Progenitor cell of endocrine pancreas (in vitro differentiated cells): ENCODE results near the gene ABHD16B. TPM values are rescaled to one million over a fixed set of nuclear protein-coding genes. Genes with fewer than 3 reads are reported as not detected.

Experiments
- DNase-seq: peaks from one replicate; pipeline ENCODE4 v3.0.0; 2021; ENCODE audit warnings: low spot score; ENCODE audit not compliant: unreplicated experiment
- H3K27ac Mint-ChIP-seq: 2 replicates; pipeline ENCODE4 v1.8.0; 2021; ENCODE audit warnings: mild to moderate bottlenecking, moderate library complexity, mixed read lengths
- H3K27me3 Mint-ChIP-seq: 2 replicates; pipeline ENCODE4 v1.8.0; 2021; ENCODE audit warnings: mixed read lengths
- H3K36me3 Mint-ChIP-seq: 2 replicates; pipeline ENCODE4 v1.8.0; 2022; ENCODE audit warnings: mixed read lengths; ENCODE audit not compliant: insufficient read depth
- H3K4me1 Mint-ChIP-seq: 2 replicates; pipeline ENCODE4 v1.8.0; 2021; ENCODE audit warnings: low read depth, mixed read lengths
- H3K4me3 Mint-ChIP-seq: 2 replicates; pipeline ENCODE4 v1.8.0; 2021; ENCODE audit warnings: low read depth, mild to moderate bottlenecking, moderate library complexity, mixed read lengths
- H3K9me3 Mint-ChIP-seq: 2 replicates; pipeline ENCODE4 v1.8.0; 2021; ENCODE audit warnings: low read depth, mixed read lengths
- total RNA-seq: library from RNA; stranded (reverse); gene quantifications from 2 replicates; pipeline ENCODE4 v1.2.1, GENCODE V29; 2021
- TF ChIP-seq, protein P1 (sequence below): fragments of 200-600 bp; sonication (generic); IDR thresholded peaks from one replicate; pipeline ENCODE4 v1.5.0; 2021; ENCODE audit warnings: antibody characterized with exemption, mild to moderate bottlenecking; ENCODE audit not compliant: unreplicated experiment

The ABHD16B gene
- total RNA-seq, 1 donor from 2014 or later: not detected

DNA sequence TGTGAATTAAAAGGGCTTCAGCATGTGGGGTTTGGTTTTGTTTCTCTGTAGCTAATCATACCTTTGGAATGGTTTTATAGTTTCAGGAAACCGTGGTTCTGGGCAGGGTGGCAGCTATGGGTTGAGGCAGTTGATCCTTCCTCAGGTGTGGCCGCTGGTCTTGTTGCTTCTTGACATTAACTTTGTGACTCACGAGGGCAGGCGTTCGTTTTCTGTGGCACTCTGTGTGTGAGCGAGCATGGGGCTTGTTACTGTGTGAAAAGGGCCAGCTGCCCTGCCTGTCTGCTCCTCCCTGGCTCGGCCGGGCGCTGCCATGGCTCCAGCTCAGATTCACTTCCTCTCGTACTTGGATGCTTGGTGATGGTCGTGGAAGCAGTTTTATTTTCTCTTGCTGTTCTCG is 49.9 kb downstream of the ABHD16B start:
- no peak for DNase-seq
- no peak overlapping the region for H3K4me3 Mint-ChIP-seq
- no peaks in the 10 kb centered on the region for H3K27me3 Mint-ChIP-seq
- peaks cover 6% of the 10 kb centered on the region for H3K9me3 Mint-ChIP-seq
- H3K4me1 Mint-ChIP-seq: peaks cover 15% of the 10 kb centered on the region
- TF ChIP-seq, protein P1, sequence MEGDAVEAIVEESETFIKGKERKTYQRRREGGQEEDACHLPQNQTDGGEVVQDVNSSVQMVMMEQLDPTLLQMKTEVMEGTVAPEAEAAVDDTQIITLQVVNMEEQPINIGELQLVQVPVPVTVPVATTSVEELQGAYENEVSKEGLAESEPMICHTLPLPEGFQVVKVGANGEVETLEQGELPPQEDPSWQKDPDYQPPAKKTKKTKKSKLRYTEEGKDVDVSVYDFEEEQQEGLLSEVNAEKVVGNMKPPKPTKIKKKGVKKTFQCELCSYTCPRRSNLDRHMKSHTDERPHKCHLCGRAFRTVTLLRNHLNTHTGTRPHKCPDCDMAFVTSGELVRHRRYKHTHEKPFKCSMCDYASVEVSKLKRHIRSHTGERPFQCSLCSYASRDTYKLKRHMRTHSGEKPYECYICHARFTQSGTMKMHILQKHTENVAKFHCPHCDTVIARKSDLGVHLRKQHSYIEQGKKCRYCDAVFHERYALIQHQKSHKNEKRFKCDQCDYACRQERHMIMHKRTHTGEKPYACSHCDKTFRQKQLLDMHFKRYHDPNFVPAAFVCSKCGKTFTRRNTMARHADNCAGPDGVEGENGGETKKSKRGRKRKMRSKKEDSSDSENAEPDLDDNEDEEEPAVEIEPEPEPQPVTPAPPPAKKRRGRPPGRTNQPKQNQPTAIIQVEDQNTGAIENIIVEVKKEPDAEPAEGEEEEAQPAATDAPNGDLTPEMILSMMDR: no peak
- H3K36me3 Mint-ChIP-seq: peaks cover 15% of the 10 kb centered on the region
- peak overlapping the region; percentile 29 for H3K27ac Mint-ChIP-seq

Other genes starting within 250 kb of the ABHD16B start
- 15.1 and 15.2 TPM in 2 replicates for gene GMEB2, start 234.4 kb upstream of the ABHD16B start, total RNA-seq
- gene STMN3, start 208.1 kb upstream of the ABHD16B start, total RNA-seq: 25.6 and 26.5 TPM in 2 replicates
- 35.5 and 39.7 TPM in 2 replicates for gene RTEL1, start 203.2 kb upstream of the ABHD16B start, total RNA-seq
- gene TNFRSF6B, start 164.8 kb upstream of the ABHD16B start, total RNA-seq: not detected in 2 replicates
- gene ARFRP1, start 153.5 kb upstream of the ABHD16B start, total RNA-seq: 51.0 and 53.8 TPM in 2 replicates
- gene ZGPAT, start 153.5 kb upstream of the ABHD16B start, total RNA-seq: 38.5 and 39.0 TPM in 2 replicates
- gene LIME1, start 124.8 kb upstream of the ABHD16B start, total RNA-seq: 17.2 and 21.0 TPM in 2 replicates
- gene SLC2A4RG, start 121.7 kb upstream of the ABHD16B start, total RNA-seq: 59.7 and 59.9 TPM in 2 replicates
- 31.2 and 32.2 TPM in 2 replicates for gene ZBTB46, start 30.2 kb upstream of the ABHD16B start, total RNA-seq
- gene TPD52L2, start 3.8 kb downstream of the ABHD16B start, total RNA-seq: 85.0 and 88.1 TPM in 2 replicates
- 41.8 and 42.3 TPM in 2 replicates for gene DNAJC5, start 33.6 kb downstream of the ABHD16B start, total RNA-seq
- 78.9 and 79.2 TPM in 2 replicates for gene UCKL1, start 94.9 kb downstream of the ABHD16B start, total RNA-seq
- 49.4 and 50.5 TPM in 2 replicates for gene ZNF512B, start 108.4 kb downstream of the ABHD16B start, total RNA-seq
- 12.8 and 14.0 TPM in 2 replicates for gene SAMD10, start 118.1 kb downstream of the ABHD16B start, total RNA-seq
- 74.7 and 76.4 TPM in 2 replicates for gene PRPF6, start 119.6 kb downstream of the ABHD16B start, total RNA-seq
- 3.3 and 3.4 TPM in 2 replicates for gene C20orf204, start 174.7 kb downstream of the ABHD16B start, total RNA-seq
- gene SOX18, start 188.1 kb downstream of the ABHD16B start, total RNA-seq: not detected in 2 replicates
- gene TCEA2, start 201.7 kb downstream of the ABHD16B start, total RNA-seq: 86.7 and 92.7 TPM in 2 replicates
- gene RGS19, start 218.0 kb downstream of the ABHD16B start, total RNA-seq: 6.5 and 7.6 TPM in 2 replicates
- 1.5 TPM in 2 replicates for gene OPRL1, start 218.6 kb downstream of the ABHD16B start, total RNA-seq
- gene LKAAEAR1, start 222.9 kb downstream of the ABHD16B start, total RNA-seq: not detected in 2 replicates
- gene NPBWR2, start 246.1 kb downstream of the ABHD16B start, total RNA-seq: not detected in 2 replicates